H1 (cell line): ENCODE data around the gene DDI2. TPM values are rescaled to one million over a fixed set of nuclear protein-coding genes. Genes with fewer than 3 reads are reported as not detected.

Experiments used
- CTCF ChIA-PET: fragments of 300-600 bp; sonication (Branson Sonifier 250); formaldehyde crosslinking; loops from one replicate; lab custom pipeline; 2021; ENCODE audit not compliant: partially characterized antibody; lab: Charles Lee
- POLR2A ChIA-PET: fragments of 300-600 bp; sonication (Branson Sonifier 250); formaldehyde crosslinking; loops from one replicate; lab custom pipeline; 2021; ENCODE audit warnings: inconsistent platforms; ENCODE audit not compliant: partially characterized antibody; lab: Charles Lee
- DNase-seq, 2 experiments: peaks; one replicate each; pipeline versions ENCODE4 v3.0.0 to v3.0.0-alpha.2; 2010 to 2022; ENCODE audit warnings: low spot score in 2 of 2, low read depth in 1 of 2, mixed read lengths in 1 of 2
- FAIRE-seq: peaks from 2 replicates; lab custom pipeline; 2011; peaks lifted over from hg19 to GRCh38; lab: Jason Lieb, UNC
- H2AFZ ChIP-seq: 2 replicates; pipeline ENCODE4 v1.8.1; 2012; ENCODE audit warnings: low read length, inconsistent platforms
- H2AK5ac ChIP-seq: 2 replicates; pipeline ENCODE4 v1.6.1; 2013; ENCODE audit warnings: low read depth, low read length
- H2BK120ac ChIP-seq: replicated peaks from 2 replicates; pipeline ENCODE3; 2013; ENCODE audit warnings: low read depth, low read length, inconsistent platforms
- H2BK12ac ChIP-seq: 2 replicates; pipeline ENCODE4 v1.6.1; 2013; ENCODE audit warnings: low read depth, low read length
- H2BK15ac ChIP-seq: 2 replicates; pipeline ENCODE4 v1.6.1; 2013; ENCODE audit warnings: low read length
- H2BK20ac ChIP-seq: 2 replicates; pipeline ENCODE4 v1.6.1; 2013; ENCODE audit warnings: low read length
- H2BK5ac ChIP-seq: 2 replicates; pipeline ENCODE4 v1.6.1; 2013; ENCODE audit warnings: low read depth, low read length
- H3K14ac ChIP-seq: 2 replicates; pipeline ENCODE4 v1.6.1; 2013; ENCODE audit warnings: inconsistent platforms; ENCODE audit not compliant: insufficient read length
- H3K18ac ChIP-seq: 2 replicates; pipeline ENCODE4 v1.6.1; 2013; ENCODE audit warnings: low read length; ENCODE audit errors: extremely low read depth
- H3K23ac ChIP-seq: 2 replicates; pipeline ENCODE4 v1.6.1; 2013; ENCODE audit warnings: inconsistent platforms; ENCODE audit not compliant: insufficient read length
- H3K23me2 ChIP-seq: 2 replicates; pipeline ENCODE4 v1.6.1; 2013; ENCODE audit warnings: low read depth, low read length
- H3K27ac ChIP-seq: 2 replicates; pipeline ENCODE4 v1.6.1; 2011; ENCODE audit warnings: low read depth, low read length, inconsistent platforms
- H3K27me3 ChIP-seq, 4 experiments: replicated peaks in 1 of 4; 1 replicate in 1 of 4; 2 replicates in 3 of 4; pipeline versions ENCODE4 v1.6.1 to v1.8.1; 2011 to 2013; ENCODE audit warnings: low read length in 3 of 4, mild to moderate bottlenecking in 3 of 4, inconsistent platforms in 2 of 4, mixed read lengths in 2 of 4, moderate library complexity in 1 of 4; ENCODE audit not compliant: control insufficient read depth in 3 of 4, insufficient read depth in 3 of 4; ENCODE audit errors: extremely low read depth in 1 of 4
- H3K36me3 ChIP-seq, 4 experiments: 2 replicates each; pipeline versions ENCODE4 v1.6.1 to v1.8.1; 2011 to 2013; ENCODE audit warnings: mild to moderate bottlenecking in 4 of 4, low read length in 3 of 4, moderate library complexity in 2 of 4, control low read depth in 1 of 4, inconsistent platforms in 1 of 4; ENCODE audit not compliant: insufficient read depth in 4 of 4, control insufficient read depth in 2 of 4
- H3K4ac ChIP-seq: replicated peaks from 2 replicates; pipeline ENCODE3; 2013; ENCODE audit warnings: low read length, low read depth, mixed read lengths, inconsistent platforms; ENCODE audit not compliant: insufficient read length
- H3K4me1 ChIP-seq, 4 experiments: replicated peaks in 1 of 4; 1 replicate in 1 of 4; 2 replicates in 3 of 4; pipeline versions ENCODE4 v1.6.1 to v1.8.1; 2011 to 2013; ENCODE audit warnings: low read length in 3 of 4, inconsistent platforms in 2 of 4, mixed read lengths in 1 of 4; ENCODE audit not compliant: insufficient read depth in 4 of 4, control insufficient read depth in 3 of 4
- H3K4me2 ChIP-seq, 2 experiments: 2 replicates each; pipeline versions ENCODE4 v1.6.1 to v1.8.1; 2011 to 2013; ENCODE audit warnings: low read depth in 2 of 2, low read length in 2 of 2, control low read depth in 1 of 2, inconsistent platforms in 1 of 2, mild to moderate bottlenecking in 1 of 2; ENCODE audit not compliant: insufficient read depth in 1 of 2
- H3K4me3 ChIP-seq, 4 experiments: fragments of 200-600, 300-600 bp in 1 of 4; sonication (generic), shearing (Covaris generic), sonication (Bioruptor Twin) in 1 of 4; 2 replicates each; pipeline versions ENCODE4 v1.5.1 to v1.8.1; 2011 to 2016; ENCODE audit warnings: low read length in 4 of 4, low read depth in 3 of 4, control low read depth in 2 of 4, inconsistent platforms in 2 of 4, mild to moderate bottlenecking in 2 of 4, mixed read lengths in 1 of 4, moderate library complexity in 1 of 4; ENCODE audit not compliant: insufficient read depth in 2 of 4; ENCODE audit errors: extremely low read depth in 1 of 4
- H3K56ac ChIP-seq: replicated peaks from 2 replicates; pipeline ENCODE3; 2013; ENCODE audit warnings: low read depth, mild to moderate bottlenecking, mixed read lengths, low read length, inconsistent platforms; ENCODE audit not compliant: insufficient read length
- H3K79me1 ChIP-seq: 2 replicates; pipeline ENCODE4 v1.6.1; 2013; ENCODE audit warnings: low read depth, low read length, control low read depth
- H3K79me2 ChIP-seq, 2 experiments: 2 replicates each; pipeline versions ENCODE4 v1.6.1 to v1.8.1; 2012 to 2013; ENCODE audit warnings: low read length in 2 of 2, mild to moderate bottlenecking in 2 of 2, inconsistent platforms in 1 of 2; ENCODE audit not compliant: insufficient read depth in 2 of 2, control insufficient read depth in 1 of 2
- H3K9ac ChIP-seq, 4 experiments: replicated peaks in 1 of 4; 1 replicate in 1 of 4; 2 replicates in 3 of 4; pipeline versions ENCODE4 v1.6.1 to v1.8.1; 2011 to 2013; ENCODE audit warnings: low read depth in 3 of 4, low read length in 3 of 4, control low read depth in 2 of 4, mild to moderate bottlenecking in 2 of 4, moderate library complexity in 2 of 4, inconsistent platforms in 1 of 4; ENCODE audit errors: extremely low read depth in 1 of 4
- H3K9me3 ChIP-seq, 2 experiments: 2 replicates each; pipeline versions ENCODE4 v1.6.1 to v1.8.1; 2012 to 2013; ENCODE audit warnings: mild to moderate bottlenecking in 2 of 2, moderate library complexity in 2 of 2, control low read depth in 1 of 2, inconsistent platforms in 1 of 2, low read depth in 1 of 2, low read length in 1 of 2, mixed read lengths in 1 of 2; ENCODE audit not compliant: insufficient read depth in 2 of 2
- H4K20me1 ChIP-seq, 2 experiments: replicated peaks in 1 of 2; 2 replicates each; pipeline versions ENCODE3 to v1.8.1; 2011 to 2013; ENCODE audit warnings: inconsistent platforms in 2 of 2, low read length in 2 of 2, mild to moderate bottlenecking in 1 of 2; ENCODE audit not compliant: insufficient read depth in 2 of 2, control insufficient read depth in 1 of 2
- H4K5ac ChIP-seq: 2 replicates; pipeline ENCODE4 v1.6.1; 2013; ENCODE audit warnings: low read length, low read depth, mixed read lengths, inconsistent platforms; ENCODE audit not compliant: insufficient read length
- H4K8ac ChIP-seq: 2 replicates; pipeline ENCODE4 v1.8.0; 2013; ENCODE audit warnings: mild to moderate bottlenecking, moderate library complexity, low read length, inconsistent platforms; ENCODE audit not compliant: insufficient read depth; ENCODE audit errors: extremely low read depth
- H4K91ac ChIP-seq: replicated peaks from 2 replicates; pipeline ENCODE3; 2013; ENCODE audit warnings: low read length, mixed read lengths, inconsistent platforms; ENCODE audit not compliant: insufficient read length
- ASH2L ChIP-seq: fragments of 200-600, 300-600 bp; sonication (generic); IDR thresholded peaks from one replicate; pipeline ENCODE4 v1.7.1; 2017; ENCODE audit warnings: low read length
- CEBPB ChIP-seq: IDR thresholded peaks from 2 replicates; pipeline ENCODE4 v1.6.1; 2012; ENCODE audit warnings: low read depth, low read length
- CREB1 ChIP-seq: IDR thresholded peaks from 2 replicates; pipeline ENCODE4 v1.6.1; 2012; ENCODE audit warnings: inconsistent platforms
- EGR1 ChIP-seq: IDR thresholded peaks from 2 replicates; pipeline ENCODE4 v1.6.1; 2011; ENCODE audit warnings: low read depth, low read length, borderline replicate concordance
- HDAC2 ChIP-seq, 2 experiments: fragments of 300-600 bp in 1 of 2; sonication (generic) in 1 of 2; IDR thresholded peaks; 2 replicates each; pipeline ENCODE4 v1.6.1; 2011 to 2012; ENCODE audit warnings: low read depth in 2 of 2, low read length in 2 of 2, mild to moderate bottlenecking in 2 of 2, moderate library complexity in 2 of 2, borderline replicate concordance in 1 of 2, inconsistent platforms in 1 of 2
- HDAC6 ChIP-seq: IDR thresholded peaks from one replicate; pipeline ENCODE4 v1.7.1; 2012; ENCODE audit warnings: low read depth, mild to moderate bottlenecking, inconsistent platforms, low read length, moderate library complexity
- KDM5A ChIP-seq: fragments of 200-600 bp; IDR thresholded peaks from 2 replicates; pipeline ENCODE4 v1.7.1; 2012; ENCODE audit warnings: mild to moderate bottlenecking, low read length, inconsistent platforms, mixed read lengths
- MAFK ChIP-seq: IDR thresholded peaks from 2 replicates; pipeline ENCODE4 v1.6.1; 2012; ENCODE audit warnings: low read depth, mild to moderate bottlenecking, improper control_type of control experiment, low read length
- NANOG ChIP-seq: IDR thresholded peaks from 2 replicates; pipeline ENCODE4 v1.6.1; 2011; ENCODE audit warnings: low read length, low read depth, mild to moderate bottlenecking, inconsistent platforms; ENCODE audit not compliant: insufficient read depth, poor library complexity, severe bottlenecking
- PHF8 ChIP-seq: fragments of 200-600 bp; sonication (generic); conservative IDR thresholded peaks from 2 replicates; pipeline ENCODE4 v1.7.1; 2012; ENCODE audit warnings: low read depth, mild to moderate bottlenecking, inconsistent platforms, low read length, moderate library complexity
- SP4 ChIP-seq: IDR thresholded peaks from 2 replicates; pipeline ENCODE4 v1.6.1; 2012; ENCODE audit warnings: low read length, inconsistent platforms
- WGBS, 2 experiments: shearing (Covaris generic) in 1 of 2; methylation state at CpG; one replicate each; pipeline versions ENCODE4 v1.1.6 to v1.1.7; 2013 to 2015; ENCODE audit warnings: low lambda C conversion rate in 2 of 2, mixed read lengths in 2 of 2, inconsistent platforms in 1 of 2, low coverage in 1 of 2, missing lambda C conversion rate in 1 of 2; ENCODE audit not compliant: insufficient replicate concordance in 2 of 2, insufficient coverage in 1 of 2, insufficient read length in 1 of 2; ENCODE audit errors: extremely low coverage in 1 of 2, missing lambda C conversion rate in 1 of 2; 5-methylcytosine and 5-hydroxymethylcytosine counted together
- polyA plus RNA-seq, 7 experiments: library from polyadenylated mRNA; depleted of rRNA in 3 of 7; stranded (reverse) in 5 of 7; unstranded in 2 of 7; fragments of >200 nt in 5 of 7; fragments of 200-250 nt in 2 of 7; gene quantifications; 1 replicate in 5 of 7; 2 replicates in 1 of 7; 4 replicates in 1 of 7; pipeline versions ENCODE4 v1.2.1 to v1.2.3, GENCODE V29; 2011 to 2013; ENCODE audit warnings: missing spikeins in 2 of 7, mixed read lengths in 2 of 7
- total RNA-seq: library from RNA; stranded (reverse); fragmentation: NEBNext Ultra II Directional; extraction: Animal tissue kit (Norgen Biotek cat#: 25700); gene quantifications from 2 replicates; pipeline ENCODE4 v1.2.1, GENCODE V29; 2021
- TF ChIP-seq, protein P1 (sequence below): IDR thresholded peaks from 2 replicates; pipeline ENCODE4 v1.6.1; 2012; ENCODE audit warnings: low read length, inconsistent platforms

Gene DDI2
- total and polyA plus RNA-seq, 2 of the 8 experiments (the other 6 are each of a cell fraction or from before 2014, with no cell fraction given) = 7.7 to 38.3 TPM

GRCh38 chr1:15627343-15627988 lies 10.2 kb downstream of the DDI2 start:
- peaks cover 12 to 40% (median 27%) of the 10 kb centered on the region in 4 experiments for H3K36me3 ChIP-seq
- no peak overlapping the region for H3K56ac ChIP-seq
- H4K91ac ChIP-seq = no peak overlapping the region
- no peak overlapping the region for H2BK15ac ChIP-seq
- no peak overlapping the region for H2AFZ ChIP-seq
- 81% methylated on average over 4 of the region's 4 CpGs; no CpG with 5 or more reads in 1 of the 2 experiments for WGBS, 2 experiments
- no peak overlapping the region for H2BK120ac ChIP-seq
- H3K79me1 ChIP-seq = 0 out of 2 replicates have a peak, but pooled peaks cover 2% of the 10 kb centered on the region
- DNase-seq (no peak), FAIRE-seq (no peak)
- ChIA-PET POLR2A (interaction anchor here (0.6 to 1.3 kb wide), 2 partner anchors 10 to 28 kb away, joined by 3 to 4 read pairs; no protein-coding TSS in a partner anchor), CTCF (interaction anchor here (1.2 kb wide), 1 partner anchor 31 kb away, joined by 3 read pairs; no protein-coding TSS in a partner anchor)
- H3K27ac ChIP-seq = no peak overlapping the region
- H2BK12ac ChIP-seq = no peak overlapping the region
- no peaks in the 10 kb centered on the region for H3K9me3 ChIP-seq
- H2AK5ac ChIP-seq = no peak overlapping the region
- H4K20me1 ChIP-seq = peaks cover 13 to 15% of the 10 kb centered on the region in 2 experiments
- H3K4me1 ChIP-seq = no peaks in the 10 kb centered on the region
- no peak overlapping the region for H3K4me2 ChIP-seq
- no peaks in the 10 kb centered on the region for H3K23me2 ChIP-seq
- no peak overlapping the region for H3K9ac ChIP-seq
- no peak overlapping the region for H3K18ac ChIP-seq
- no peak overlapping the region for H4K8ac ChIP-seq
- peaks cover 10 to 60% of the 10 kb centered on the region in 2 experiments for H3K79me2 ChIP-seq
- no peak overlapping the region for H2BK5ac ChIP-seq
- no peak overlapping the region for H3K4ac ChIP-seq
- no peak overlapping the region for H2BK20ac ChIP-seq
- H3K23ac ChIP-seq = no peak overlapping the region
- no peak overlapping the region for H3K14ac ChIP-seq
- no peak overlapping the region for H3K4me3 ChIP-seq
- H4K5ac ChIP-seq = no peak overlapping the region
- H3K27me3 ChIP-seq = no peaks in the 10 kb centered on the region
- TF ChIP-seq PHF8 (no peak), MAFK (no peak), NANOG (no peak), SP4 (no peak), HDAC6 (no peak), CEBPB (no peak), CREB1 (no peak), ASH2L (no peak), EGR1 (no peak), KDM5A (no peak), HDAC2 (IDR thresholded peaks at IDR 0.05; ENCODE audit: borderline replicate concordance in 1 of 2, low read depth in 2 of 2, low read length in 2 of 2) (no peak)
- TF ChIP-seq, protein P1, sequence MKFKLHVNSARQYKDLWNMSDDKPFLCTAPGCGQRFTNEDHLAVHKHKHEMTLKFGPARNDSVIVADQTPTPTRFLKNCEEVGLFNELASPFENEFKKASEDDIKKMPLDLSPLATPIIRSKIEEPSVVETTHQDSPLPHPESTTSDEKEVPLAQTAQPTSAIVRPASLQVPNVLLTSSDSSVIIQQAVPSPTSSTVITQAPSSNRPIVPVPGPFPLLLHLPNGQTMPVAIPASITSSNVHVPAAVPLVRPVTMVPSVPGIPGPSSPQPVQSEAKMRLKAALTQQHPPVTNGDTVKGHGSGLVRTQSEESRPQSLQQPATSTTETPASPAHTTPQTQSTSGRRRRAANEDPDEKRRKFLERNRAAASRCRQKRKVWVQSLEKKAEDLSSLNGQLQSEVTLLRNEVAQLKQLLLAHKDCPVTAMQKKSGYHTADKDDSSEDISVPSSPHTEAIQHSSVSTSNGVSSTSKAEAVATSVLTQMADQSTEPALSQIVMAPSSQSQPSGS = no peak
